Spleen (tissue), 11 donors: Measurements from ENCODE around the gene RSL1D1. TPM values are rescaled to one million over a fixed set of nuclear protein-coding genes. Genes with fewer than 3 reads are reported as not detected.
A peak's percentile ranks its signal among the peaks of the same experiment; 100 is the strongest.

ENCODE experiments used
- DNase-seq: peaks from one replicate; pipeline ENCODE4 v3.0.0-alpha.2; 2020
- H3K27ac ChIP-seq, 8 donors: fragments of 200-600 bp; sonication (generic) in 7 of 8; 1 replicate in 4 of 8; 2 replicates in 4 of 8; pipeline versions ENCODE4 v1.5.0 to v1.8.0; 2016 to 2021; ENCODE audit warnings: inconsistent platforms in 4 of 8, mild to moderate bottlenecking in 4 of 8, moderate library complexity in 1 of 8
- H3K27me3 ChIP-seq, 7 donors: fragments of 200-600 bp; sonication (generic) in 6 of 7; replicated peaks in 1 of 7; 1 replicate in 4 of 7; 2 replicates in 3 of 7; pipeline versions ENCODE4 v1.5.0 to v1.8.0; 2016 to 2021; ENCODE audit warnings: inconsistent platforms in 3 of 7, mild to moderate bottlenecking in 1 of 7
- H3K36me3 ChIP-seq, 6 donors: fragments of 200-600 bp; sonication (generic) in 5 of 6; 1 replicate in 4 of 6; 2 replicates in 2 of 6; pipeline versions ENCODE4 v1.5.0 to v1.8.0; 2016 to 2021; ENCODE audit warnings: inconsistent platforms in 2 of 6
- H3K4me1 ChIP-seq, 6 donors: fragments of 200-600 bp; sonication (generic) in 5 of 6; 1 replicate in 3 of 6; 2 replicates in 3 of 6; pipeline versions ENCODE4 v1.5.0 to v1.8.0; 2016 to 2021; ENCODE audit warnings: inconsistent platforms in 3 of 6
- H3K4me3 ChIP-seq, 8 donors: fragments of 200-600 bp; sonication (generic) in 7 of 8; 1 replicate in 4 of 8; 2 replicates in 4 of 8; pipeline versions ENCODE4 v1.5.0 to v1.8.0; 2016 to 2021; ENCODE audit warnings: inconsistent platforms in 4 of 8, mild to moderate bottlenecking in 4 of 8, moderate library complexity in 2 of 8
- H3K9me3 ChIP-seq, 8 donors: fragments of 200-600 bp; sonication (generic) in 7 of 8; 1 replicate in 4 of 8; 2 replicates in 4 of 8; pipeline versions ENCODE4 v1.5.0 to v1.8.0; 2016 to 2021; ENCODE audit warnings: inconsistent platforms in 4 of 8
- CTCF ChIP-seq, 11 experiments: fragments of 200-600 bp in 7 of 11; fragments of 450-650 bp in 4 of 11; sonication (generic) in 4 of 11; IDR thresholded peaks in 8 of 11; conservative IDR thresholded peaks in 3 of 11; 1 replicate in 7 of 11; 2 replicates in 4 of 11; pipeline versions ENCODE4 v1.4.0 to v1.8.0; 2016 to 2021; ENCODE audit warnings: antibody characterized with exemption in 11 of 11, inconsistent platforms in 4 of 11, mild to moderate bottlenecking in 1 of 11
- POLR2A ChIP-seq, 3 donors: fragments of 450-650 bp; IDR thresholded peaks; one replicate each; pipeline ENCODE4 v1.5.1; 2017; ENCODE audit warnings: antibody characterized with exemption in 3 of 3, mild to moderate bottlenecking in 1 of 3
- POLR2AphosphoS5 ChIP-seq, 3 donors: sonication (generic); formaldehyde crosslinking; IDR thresholded peaks; one replicate each; pipeline ENCODE4 v1.5.1; 2017; ENCODE audit warnings: antibody characterized with exemption in 3 of 3
- WGBS, 5 donors: extraction: QIAGEN DNeasy Blood & Tissue Kit in 3 of 5; methylation state at CpG; one replicate each; pipeline versions ENCODE4 v1.1.5 to v1.1.7; 2013 to 2018; 5-methylcytosine and 5-hydroxymethylcytosine counted together
- intact Hi-C: fragments of 100-400 bp; cut with DNase I; formaldehyde crosslinking; loops from one replicate; pipeline ENCODE4 v1.15.0; 2023; ENCODE audit warnings: low total_unique reads
- polyA plus RNA-seq, 3 donors: library from polyadenylated mRNA; stranded (reverse); fragments of 200-250 nt; gene quantifications; one replicate each; pipeline ENCODE4 v1.2.1, GENCODE V29; 2013
- total RNA-seq, 7 donors: library from RNA; depleted of rRNA in 3 of 7; stranded (reverse); fragments of >200 nt in 3 of 7; fragmentation: NEBNext Ultra II Directional in 4 of 7; extraction: Animal tissue kit (Norgen Biotek cat#: 25700) in 4 of 7; gene quantifications; one replicate each; pipeline versions ENCODE4 v1.1.0 to v1.2.1, GENCODE V29; 2016 to 2021
- donor health status: healthy with polysubstance abuse.
- donor health status: DM: no; HTN: no; CAD: no; lungs with moderate emphysema.
- donor health status: DM: no; HTN: no; CAD: no.
- donor health status: Bipolar disorder and iron deficiency.
- donor health status: healthy.
- donor health status: DM: no; HTN: no; CAD: no.
- donor health status: DM: yes; HTN: yes; CAD: no.

RSL1D1 gene
- total and polyA plus RNA-seq, 10 donors: 75.6 to 135 (median 112) TPM

- no peaks in the 10 kb centered on the region for H3K27me3 ChIP-seq
- TF ChIP-seq POLR2A (IDR thresholded peaks at IDR 0.05): no peak
- TF ChIP-seq CTCF (IDR thresholded peaks at IDR 0.05 in 8 of 11, conservative IDR thresholded peaks at IDR 0.05 in 3 of 11): no peak
- no peak for TF ChIP-seq POLR2AphosphoS5 (IDR thresholded peaks at IDR 0.05)
- intact Hi-C loops: loop anchor here (10.0 kb wide), 1 partner anchor 54 kb away; the partner anchor contains the start of gene TXNDC11
- no peak for DNase-seq
- peaks cover 0 to 10% (median 0%) of the 10 kb centered on the region in 6 donors for H3K36me3 ChIP-seq
- H3K9me3 ChIP-seq: no peaks in the 10 kb centered on the region
- H3K27ac ChIP-seq: peak overlapping the region in 7 of 8 donors; percentile 27 to 99 (median 98)
- peaks cover 37 to 59% (median 53%) of the 10 kb centered on the region in 6 donors for H3K4me1 ChIP-seq
- WGBS, 5 donors: 89 to 97% (median 95%) methylated on average over 10 of the region's 10 CpGs
- H3K4me3 ChIP-seq: peak overlapping the region in 2 of 8 donors; percentile 75 to 86
These were observed 52.3 kb downstream of the RSL1D1 start for GRCh38 chr16:11799017-11799381.

GRCh38 chr16:11797957-11798299 is 53.4 kb downstream of the RSL1D1 start:
- peak; percentile 80 for DNase-seq
- Histone ChIP-seq H3K27ac (peak overlapping the region; percentile 93 to 99 (median 98)), H3K27me3 (no peaks in the 10 kb centered on the region), H3K36me3 (peaks cover 0 to 17% (median 0%) of the 10 kb centered on the region in 6 donors), H3K4me3 (peak overlapping the region; percentile 52 to 86 (median 75)), H3K9me3 (no peaks in the 10 kb centered on the region), H3K4me1 (peaks cover 42 to 69% (median 63%) of the 10 kb centered on the region in 6 donors)
- intact Hi-C loops: loop anchor here (10.0 kb wide), 1 partner anchor 53 kb away; the partner anchor contains the start of gene TXNDC11
- TF ChIP-seq CTCF (IDR thresholded peaks at IDR 0.05 in 8 of 11, conservative IDR thresholded peaks at IDR 0.05 in 3 of 11): no peak
- TF ChIP-seq POLR2A (IDR thresholded peaks at IDR 0.05): no peak
- no peak for TF ChIP-seq POLR2AphosphoS5 (IDR thresholded peaks at IDR 0.05)
- WGBS, 5 donors: 1 to 4% (median 2%) methylated on average over 7 of the region's 7 CpGs

- Histone ChIP-seq H3K4me3 (peak within 1 kb of the TSS; percentile 64 to 86 (median 75)), H3K4me1 (peaks cover 47 to 75% (median 69%) of the 10 kb centered on the region in 6 donors), H3K27me3 (no peaks in the 10 kb centered on the region), H3K27ac (peak within 1 kb of the TSS; percentile 94 to 99 (median 98)), H3K36me3 (peaks cover 0 to 21% (median 0%) of the 10 kb centered on the region in 6 donors), H3K9me3 (no peaks in the 10 kb centered on the region)
- TF ChIP-seq POLR2A (IDR thresholded peaks at IDR 0.05) (peak; percentile 64 to 93 (median 69)), POLR2AphosphoS5 (IDR thresholded peaks at IDR 0.05) (peak; percentile 91 to 98 (median 95)), CTCF (IDR thresholded peaks at IDR 0.05 in 8 of 11, conservative IDR thresholded peaks at IDR 0.05 in 3 of 11) (peak; percentile 50 to 99 (median 95))
- peak; percentile 99 for DNase-seq
- intact Hi-C loops: loop anchor here (10.0 kb wide), 1 partner anchor 53 kb away; the partner anchor contains the start of gene TXNDC11
- WGBS, 5 donors: 0 to 1% (median 0%) methylated on average over 9 to 80 of the region's 80 CpGs
These were observed 54.0 kb downstream of the RSL1D1 start, which contains the start of gene ZC3H7A for GRCh38 chr16:11797166-11797956. Gene ZC3H7A, minus strand, starts transcription at chr16:11797258. Its CDS starts 14,904 bp downstream, at chr16:11782354.
